GM23338 (cell line): ENCODE results near the gene ZNRF2. TPM values are rescaled to one million over a fixed set of nuclear protein-coding genes. Genes with fewer than 3 reads are reported as not detected.

Experiments
- ATAC-seq: fragments of 200-7000 bp; cut with Tn5 transposase; 3 replicates; pipeline ENCODE4 v1.9.1; 2020
- DNase-seq: peaks from one replicate; pipeline ENCODE4 v3.0.0-alpha.2; 2015; ENCODE audit warnings: low spot score
- H2AFZ ChIP-seq: fragments of 200-600 bp; sonication (generic); 2 replicates; pipeline ENCODE4 v1.8.0; 2016; ENCODE audit warnings: antibody characterized with exemption, mild to moderate bottlenecking, moderate library complexity
- H3F3A ChIP-seq: fragments of 200-600 bp; sonication (generic); replicated peaks from 2 replicates; pipeline ENCODE4 v1.8.0; 2017; ENCODE audit warnings: antibody characterized with exemption, mixed run types, low read depth
- H3K27ac ChIP-seq: fragments of 200-600 bp; sonication (generic); 2 replicates; pipeline ENCODE4 v1.6.1; 2016; ENCODE audit warnings: low read depth
- H3K27me3 ChIP-seq: fragments of 200-600 bp; sonication (generic); 2 replicates; pipeline ENCODE4 v1.8.0; 2016; ENCODE audit warnings: mild to moderate bottlenecking, mixed run types, moderate library complexity; ENCODE audit not compliant: insufficient read depth
- H3K36me3 ChIP-seq: fragments of 200-600 bp; sonication (generic); 2 replicates; pipeline ENCODE4 v1.8.0; 2016; ENCODE audit warnings: mild to moderate bottlenecking; ENCODE audit not compliant: insufficient read depth
- H3K4me1 ChIP-seq: fragments of 200-600 bp; sonication (generic); 2 replicates; pipeline ENCODE4 v1.8.0; 2016; ENCODE audit warnings: mild to moderate bottlenecking, moderate library complexity; ENCODE audit not compliant: insufficient read depth
- H3K4me2 ChIP-seq: fragments of 200-600 bp; sonication (generic); 2 replicates; pipeline ENCODE4 v1.7.1; 2017; ENCODE audit warnings: mixed run types
- H3K4me3 ChIP-seq: fragments of 200-600 bp; sonication (generic); 2 replicates; pipeline ENCODE4 v1.6.1; 2016; ENCODE audit warnings: mixed run types
- H3K79me2 ChIP-seq: fragments of 200-600 bp; sonication (generic); replicated peaks from 2 replicates; pipeline ENCODE4 v1.8.0; 2017; ENCODE audit warnings: mild to moderate bottlenecking; ENCODE audit not compliant: insufficient read depth
- H3K9me2 ChIP-seq: fragments of 200-600 bp; sonication (generic); 2 replicates; pipeline ENCODE4 v1.8.0; 2017; ENCODE audit not compliant: insufficient read depth
- H4K20me1 ChIP-seq: fragments of 200-600 bp; sonication (generic); replicated peaks from 2 replicates; pipeline ENCODE4 v1.8.0; 2017; ENCODE audit warnings: mild to moderate bottlenecking; ENCODE audit not compliant: insufficient read depth
- H3K27ac Mint-ChIP-seq: 2 replicates; pipeline ENCODE4 v1.8.0; 2020; ENCODE audit warnings: inconsistent platforms, mild to moderate bottlenecking, moderate library complexity, mixed read lengths
- H3K27me3 Mint-ChIP-seq: 3 replicates; pipeline ENCODE4 v1.8.0; 2022; ENCODE audit warnings: low read depth, mild to moderate bottlenecking, moderate library complexity, mixed read lengths, inconsistent platforms; ENCODE audit not compliant: insufficient read depth, poor library complexity
- H3K36me3 Mint-ChIP-seq: 3 replicates; pipeline ENCODE4 v1.8.0; 2021; ENCODE audit warnings: low read depth, mild to moderate bottlenecking, inconsistent platforms, moderate library complexity, mixed read lengths
- H3K4me1 Mint-ChIP-seq: 3 replicates; pipeline ENCODE4 v1.8.0; 2020; ENCODE audit warnings: mild to moderate bottlenecking, inconsistent platforms, mixed read lengths
- H3K4me3 Mint-ChIP-seq: 3 replicates; pipeline ENCODE4 v1.8.0; 2021; ENCODE audit warnings: moderate library complexity, mild to moderate bottlenecking, inconsistent platforms, mixed read lengths
- H3K9me3 Mint-ChIP-seq: 3 replicates; pipeline ENCODE4 v1.8.0; 2020; ENCODE audit warnings: moderate library complexity, mild to moderate bottlenecking, inconsistent platforms, mixed read lengths
- EZH2 ChIP-seq: fragments of 200-600 bp; sonication (generic); IDR thresholded peaks from one replicate; pipeline ENCODE4 v1.8.0; 2017; ENCODE audit warnings: antibody characterized with exemption, mild to moderate bottlenecking, low read depth; ENCODE audit not compliant: unreplicated experiment
- JUNB ChIP-seq: IDR thresholded peaks from one replicate; pipeline ENCODE4 v1.6.1; 2016; ENCODE audit warnings: antibody characterized with exemption; ENCODE audit not compliant: unreplicated experiment
- NANOG ChIP-seq: IDR thresholded peaks from 2 replicates; pipeline ENCODE4 v1.6.1; 2016; ENCODE audit warnings: antibody characterized with exemption, borderline replicate concordance
- STAT1 ChIP-seq: IDR thresholded peaks from one replicate; pipeline ENCODE4 v1.6.1; 2016; ENCODE audit warnings: antibody characterized with exemption; ENCODE audit not compliant: unreplicated experiment
- ZNF114 ChIP-seq: fragments of 250-450 bp; sonication (Bioruptor Pico); IDR thresholded peaks from 2 replicates; pipeline ENCODE4 v1.5.0; 2020; ENCODE audit warnings: mild to moderate bottlenecking, moderate library complexity
- ZNF331 ChIP-seq: fragments of 250-450 bp; sonication (Bioruptor Pico); IDR thresholded peaks from 2 replicates; pipeline ENCODE4 v1.5.0; 2020; ENCODE audit warnings: low read depth, mild to moderate bottlenecking, moderate library complexity
- polyA plus RNA-seq: library from polyadenylated mRNA; unstranded; fragments of >200 nt; fragmentation: Nextera tagmentation; extraction: Ambion mirVana; gene quantifications from 2 replicates; pipeline ENCODE4 v1.2.1, GENCODE V29; 2016
- total RNA-seq: library from RNA; depleted of rRNA; stranded (reverse); fragments of >200 nt; shearing (Covaris generic); gene quantifications from 2 replicates; pipeline ENCODE4 v1.2.3, GENCODE V29; 2014
- TF ChIP-seq, protein P1 (sequence below): fragments of 250-450 bp; sonication (Bioruptor Pico); IDR thresholded peaks from 2 replicates; pipeline ENCODE4 v1.5.0; 2020; ENCODE audit warnings: mild to moderate bottlenecking, moderate library complexity
- TF ChIP-seq, protein P2 (sequence below), 2 experiments: fragments of 200-600 bp in 1 of 2; sonication (generic) in 1 of 2; conservative IDR thresholded peaks; 2 replicates each; pipeline versions ENCODE4 v1.5.1 to v1.6.1; 2016 to 2017; ENCODE audit warnings: antibody characterized with exemption in 2 of 2, low read depth in 2 of 2, mild to moderate bottlenecking in 2 of 2, moderate library complexity in 1 of 2
- TF ChIP-seq, protein P3 (sequence below): IDR thresholded peaks from 2 replicates; pipeline ENCODE4 v1.6.1; 2016; ENCODE audit warnings: antibody characterized with exemption

The ZNRF2 gene
- total and polyA plus RNA-seq, 2 experiments from 2014 or later, result 6.0 to 34.7 TPM

DNA sequence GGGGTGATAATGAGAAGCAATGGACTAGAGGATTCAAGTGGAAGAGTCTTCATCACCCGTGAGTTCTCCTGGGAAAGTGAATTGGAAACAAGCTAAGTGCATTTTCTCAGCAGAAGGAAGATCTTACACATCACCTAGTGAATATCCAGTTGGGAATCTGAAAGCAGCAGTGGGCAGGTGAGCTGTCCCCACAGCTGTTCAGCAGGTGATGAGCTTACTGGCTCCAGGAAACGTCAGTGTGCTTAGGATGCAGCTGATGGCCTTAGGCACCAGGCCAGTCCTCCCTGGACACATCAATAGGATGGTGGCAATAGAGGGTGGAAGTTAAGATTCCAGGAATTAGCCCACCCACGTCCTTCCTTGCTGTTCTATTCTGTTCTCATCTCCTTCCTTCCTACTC is 127.5 kb downstream of the ZNRF2 start (continued):
- TF ChIP-seq, protein P1, sequence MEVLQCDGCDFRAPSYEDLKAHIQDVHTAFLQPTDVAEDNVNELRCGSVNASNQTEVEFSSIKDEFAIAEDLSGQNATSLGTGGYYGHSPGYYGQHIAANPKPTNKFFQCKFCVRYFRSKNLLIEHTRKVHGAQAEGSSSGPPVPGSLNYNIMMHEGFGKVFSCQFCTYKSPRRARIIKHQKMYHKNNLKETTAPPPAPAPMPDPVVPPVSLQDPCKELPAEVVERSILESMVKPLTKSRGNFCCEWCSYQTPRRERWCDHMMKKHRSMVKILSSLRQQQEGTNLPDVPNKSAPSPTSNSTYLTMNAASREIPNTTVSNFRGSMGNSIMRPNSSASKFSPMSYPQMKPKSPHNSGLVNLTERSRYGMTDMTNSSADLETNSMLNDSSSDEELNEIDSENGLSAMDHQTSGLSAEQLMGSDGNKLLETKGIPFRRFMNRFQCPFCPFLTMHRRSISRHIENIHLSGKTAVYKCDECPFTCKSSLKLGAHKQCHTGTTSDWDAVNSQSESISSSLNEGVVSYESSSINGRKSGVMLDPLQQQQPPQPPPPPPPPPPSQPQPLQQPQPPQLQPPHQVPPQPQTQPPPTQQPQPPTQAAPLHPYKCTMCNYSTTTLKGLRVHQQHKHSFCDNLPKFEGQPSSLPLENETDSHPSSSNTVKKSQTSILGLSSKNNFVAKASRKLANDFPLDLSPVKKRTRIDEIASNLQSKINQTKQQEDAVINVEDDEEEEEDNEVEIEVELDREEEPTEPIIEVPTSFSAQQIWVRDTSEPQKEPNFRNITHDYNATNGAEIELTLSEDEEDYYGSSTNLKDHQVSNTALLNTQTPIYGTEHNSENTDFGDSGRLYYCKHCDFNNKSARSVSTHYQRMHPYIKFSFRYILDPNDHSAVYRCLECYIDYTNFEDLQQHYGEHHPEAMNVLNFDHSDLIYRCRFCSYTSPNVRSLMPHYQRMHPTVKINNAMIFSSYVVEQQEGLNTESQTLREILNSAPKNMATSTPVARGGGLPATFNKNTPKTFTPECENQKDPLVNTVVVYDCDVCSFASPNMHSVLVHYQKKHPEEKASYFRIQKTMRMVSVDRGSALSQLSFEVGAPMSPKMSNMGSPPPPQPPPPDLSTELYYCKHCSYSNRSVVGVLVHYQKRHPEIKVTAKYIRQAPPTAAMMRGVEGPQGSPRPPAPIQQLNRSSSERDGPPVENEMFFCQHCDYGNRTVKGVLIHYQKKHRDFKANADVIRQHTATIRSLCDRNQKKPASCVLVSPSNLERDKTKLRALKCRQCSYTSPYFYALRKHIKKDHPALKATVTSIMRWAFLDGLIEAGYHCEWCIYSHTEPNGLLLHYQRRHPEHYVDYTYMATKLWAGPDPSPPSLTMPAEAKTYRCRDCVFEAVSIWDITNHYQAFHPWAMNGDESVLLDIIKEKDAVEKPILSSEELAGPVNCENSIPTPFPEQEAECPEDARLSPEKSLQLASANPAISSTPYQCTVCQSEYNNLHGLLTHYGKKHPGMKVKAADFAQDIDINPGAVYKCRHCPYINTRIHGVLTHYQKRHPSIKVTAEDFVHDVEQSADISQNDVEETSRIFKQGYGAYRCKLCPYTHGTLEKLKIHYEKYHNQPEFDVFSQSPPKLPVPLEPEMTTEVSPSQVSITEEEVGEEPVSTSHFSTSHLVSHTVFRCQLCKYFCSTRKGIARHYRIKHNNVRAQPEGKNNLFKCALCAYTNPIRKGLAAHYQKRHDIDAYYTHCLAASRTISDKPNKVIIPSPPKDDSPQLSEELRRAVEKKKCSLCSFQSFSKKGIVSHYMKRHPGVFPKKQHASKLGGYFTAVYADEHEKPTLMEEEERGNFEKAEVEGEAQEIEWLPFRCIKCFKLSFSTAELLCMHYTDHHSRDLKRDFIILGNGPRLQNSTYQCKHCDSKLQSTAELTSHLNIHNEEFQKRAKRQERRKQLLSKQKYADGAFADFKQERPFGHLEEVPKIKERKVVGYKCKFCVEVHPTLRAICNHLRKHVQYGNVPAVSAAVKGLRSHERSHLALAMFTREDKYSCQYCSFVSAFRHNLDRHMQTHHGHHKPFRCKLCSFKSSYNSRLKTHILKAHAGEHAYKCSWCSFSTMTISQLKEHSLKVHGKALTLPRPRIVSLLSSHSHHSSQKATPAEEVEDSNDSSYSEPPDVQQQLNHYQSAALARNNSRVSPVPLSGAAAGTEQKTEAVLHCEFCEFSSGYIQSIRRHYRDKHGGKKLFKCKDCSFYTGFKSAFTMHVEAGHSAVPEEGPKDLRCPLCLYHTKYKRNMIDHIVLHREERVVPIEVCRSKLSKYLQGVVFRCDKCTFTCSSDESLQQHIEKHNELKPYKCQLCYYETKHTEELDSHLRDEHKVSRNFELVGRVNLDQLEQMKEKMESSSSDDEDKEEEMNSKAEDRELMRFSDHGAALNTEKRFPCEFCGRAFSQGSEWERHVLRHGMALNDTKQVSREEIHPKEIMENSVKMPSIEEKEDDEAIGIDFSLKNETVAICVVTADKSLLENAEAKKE (CRISPR knock-in tag), result no peak
- no peak for TF ChIP-seq NANOG
- TF ChIP-seq, protein P2, sequence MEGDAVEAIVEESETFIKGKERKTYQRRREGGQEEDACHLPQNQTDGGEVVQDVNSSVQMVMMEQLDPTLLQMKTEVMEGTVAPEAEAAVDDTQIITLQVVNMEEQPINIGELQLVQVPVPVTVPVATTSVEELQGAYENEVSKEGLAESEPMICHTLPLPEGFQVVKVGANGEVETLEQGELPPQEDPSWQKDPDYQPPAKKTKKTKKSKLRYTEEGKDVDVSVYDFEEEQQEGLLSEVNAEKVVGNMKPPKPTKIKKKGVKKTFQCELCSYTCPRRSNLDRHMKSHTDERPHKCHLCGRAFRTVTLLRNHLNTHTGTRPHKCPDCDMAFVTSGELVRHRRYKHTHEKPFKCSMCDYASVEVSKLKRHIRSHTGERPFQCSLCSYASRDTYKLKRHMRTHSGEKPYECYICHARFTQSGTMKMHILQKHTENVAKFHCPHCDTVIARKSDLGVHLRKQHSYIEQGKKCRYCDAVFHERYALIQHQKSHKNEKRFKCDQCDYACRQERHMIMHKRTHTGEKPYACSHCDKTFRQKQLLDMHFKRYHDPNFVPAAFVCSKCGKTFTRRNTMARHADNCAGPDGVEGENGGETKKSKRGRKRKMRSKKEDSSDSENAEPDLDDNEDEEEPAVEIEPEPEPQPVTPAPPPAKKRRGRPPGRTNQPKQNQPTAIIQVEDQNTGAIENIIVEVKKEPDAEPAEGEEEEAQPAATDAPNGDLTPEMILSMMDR (conservative IDR thresholded peaks at IDR 0.05; ENCODE audit: low read depth in 2 of 2), result no peak
- no peak for TF ChIP-seq ZNF331 (CRISPR knock-in tag)
- no peak for TF ChIP-seq STAT1

DNA sequence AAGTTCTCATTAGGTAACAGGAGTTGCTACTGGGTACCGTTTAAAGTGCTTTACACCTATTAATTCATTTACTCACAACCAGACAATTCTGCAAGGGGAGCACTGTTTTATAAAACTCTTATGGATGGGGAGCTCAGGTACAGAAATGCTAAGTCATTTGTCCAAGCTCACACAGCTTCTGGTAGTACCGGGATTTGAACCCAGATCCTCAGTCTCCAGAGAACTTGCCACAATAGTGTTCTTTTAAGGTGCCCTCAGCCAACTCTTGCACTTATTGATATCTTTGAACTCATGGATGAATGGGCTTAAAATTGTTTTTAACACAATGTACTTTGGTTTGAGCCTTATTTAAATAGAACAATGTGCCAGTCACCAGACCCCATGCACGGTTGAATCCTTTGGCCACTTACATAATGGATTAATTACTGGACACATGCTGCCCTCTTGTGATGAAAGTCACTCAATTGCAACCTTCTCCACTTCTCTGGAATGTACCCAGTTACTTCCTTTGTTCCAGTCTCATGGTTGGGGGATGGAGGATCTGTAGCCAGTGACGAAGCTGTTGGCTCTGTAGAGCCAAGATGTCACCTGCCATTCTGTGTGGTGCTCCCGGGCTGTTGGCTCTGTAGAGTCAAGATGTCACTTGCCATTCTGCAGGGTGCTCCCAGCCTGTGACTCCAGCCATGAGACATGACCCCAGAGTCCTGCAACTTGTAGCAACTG is 128.5 kb downstream of the ZNRF2 start:
- no peak overlapping the region for H3K27ac ChIP-seq
- Mint-ChIP-seq H3K27me3 (peaks cover 2% of the 10 kb centered on the region), H3K4me3 (no peak overlapping the region), H3K27ac (peak overlapping the region; percentile 85; the same call in 1 of the 2 replicates), H3K4me1 (0 out of 3 replicates have a peak, but pooled peaks cover 2% of the 10 kb centered on the region), H3K36me3 (peaks cover 13% of the 10 kb centered on the region), H3K9me3 (peaks cover 20% of the 10 kb centered on the region)
- no peaks in the 10 kb centered on the region for H3K4me1 ChIP-seq
- peaks cover 4% of the 10 kb centered on the region; the same call in 1 of the 2 replicates for H3K36me3 ChIP-seq
- H3K27me3 ChIP-seq, result no peaks in the 10 kb centered on the region
- peak; percentile 85 for DNase-seq
- H2AFZ ChIP-seq, result no peak overlapping the region
- no peaks in the 10 kb centered on the region for H3K79me2 ChIP-seq
- no peak overlapping the region for H3K4me2 ChIP-seq
- no peaks in the 10 kb centered on the region for H4K20me1 ChIP-seq
- ATAC-seq, result peak; percentile 90
- H3K4me3 ChIP-seq, result no peak overlapping the region
- no peaks in the 10 kb centered on the region for H3F3A ChIP-seq
- no peaks in the 10 kb centered on the region for H3K9me2 ChIP-seq
- TF ChIP-seq JUNB (no peak), NANOG (no peak), ZNF114 (CRISPR knock-in tag) (no peak), EZH2 (no peak)
- TF ChIP-seq, protein P3, sequence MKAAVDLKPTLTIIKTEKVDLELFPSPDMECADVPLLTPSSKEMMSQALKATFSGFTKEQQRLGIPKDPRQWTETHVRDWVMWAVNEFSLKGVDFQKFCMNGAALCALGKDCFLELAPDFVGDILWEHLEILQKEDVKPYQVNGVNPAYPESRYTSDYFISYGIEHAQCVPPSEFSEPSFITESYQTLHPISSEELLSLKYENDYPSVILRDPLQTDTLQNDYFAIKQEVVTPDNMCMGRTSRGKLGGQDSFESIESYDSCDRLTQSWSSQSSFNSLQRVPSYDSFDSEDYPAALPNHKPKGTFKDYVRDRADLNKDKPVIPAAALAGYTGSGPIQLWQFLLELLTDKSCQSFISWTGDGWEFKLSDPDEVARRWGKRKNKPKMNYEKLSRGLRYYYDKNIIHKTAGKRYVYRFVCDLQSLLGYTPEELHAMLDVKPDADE, result no peak
